ENCODE measurements around the gene C11orf52. TPM values are rescaled to one million over a fixed set of nuclear protein-coding genes. Genes with fewer than 3 reads are reported as not detected.
A peak's percentile ranks its signal among the peaks of the same experiment; 100 is the strongest.

The C11orf52 gene
- total and polyA plus RNA-seq, 2 of the 13 experiments (the other 11 are each of a cell fraction or from before 2014, with no cell fraction given) = 7.4 to 11.0 TPM

DNA sequence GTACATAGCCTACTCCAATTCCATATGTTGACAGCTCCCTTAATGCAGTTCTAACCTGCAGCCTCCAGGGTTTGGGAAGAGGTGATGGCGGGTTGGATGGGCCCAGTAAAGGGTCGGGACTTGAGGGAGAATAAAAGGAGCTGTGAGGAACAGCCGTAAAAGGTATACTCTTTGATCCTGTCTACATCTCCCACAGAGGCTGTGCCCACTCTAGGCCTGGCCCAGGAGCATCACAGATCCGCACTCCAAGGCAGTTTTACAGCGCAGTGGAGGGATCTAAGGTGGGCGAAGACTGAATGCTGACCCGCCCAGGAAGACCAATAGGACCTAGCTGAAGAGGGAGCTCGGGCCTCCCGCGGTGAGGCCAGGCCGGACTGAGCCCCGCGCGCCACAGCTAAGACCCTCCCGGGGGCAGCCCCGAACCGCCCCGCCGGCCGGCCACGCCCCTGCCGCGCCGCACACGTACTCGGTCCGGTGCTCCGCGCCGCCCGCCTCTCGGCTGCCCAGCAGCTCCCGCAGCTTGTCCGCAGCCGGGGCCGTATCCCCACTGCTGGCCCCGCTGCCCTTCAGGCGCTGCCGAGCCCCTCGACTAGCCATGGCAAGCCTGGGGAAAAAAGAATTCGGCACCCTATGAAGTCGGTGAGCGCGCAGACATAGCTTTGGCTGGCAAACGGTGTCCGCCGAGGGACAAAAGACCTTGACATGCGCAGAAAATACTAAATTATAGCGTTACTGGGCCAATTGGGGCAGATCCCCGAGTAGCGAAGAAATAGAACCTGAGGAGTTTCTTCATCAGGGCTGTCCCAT lies 47.6 kb upstream of the C11orf52 start, which contains the start of gene ALG9 (continued):
- TF ChIP-seq, protein P1, sequence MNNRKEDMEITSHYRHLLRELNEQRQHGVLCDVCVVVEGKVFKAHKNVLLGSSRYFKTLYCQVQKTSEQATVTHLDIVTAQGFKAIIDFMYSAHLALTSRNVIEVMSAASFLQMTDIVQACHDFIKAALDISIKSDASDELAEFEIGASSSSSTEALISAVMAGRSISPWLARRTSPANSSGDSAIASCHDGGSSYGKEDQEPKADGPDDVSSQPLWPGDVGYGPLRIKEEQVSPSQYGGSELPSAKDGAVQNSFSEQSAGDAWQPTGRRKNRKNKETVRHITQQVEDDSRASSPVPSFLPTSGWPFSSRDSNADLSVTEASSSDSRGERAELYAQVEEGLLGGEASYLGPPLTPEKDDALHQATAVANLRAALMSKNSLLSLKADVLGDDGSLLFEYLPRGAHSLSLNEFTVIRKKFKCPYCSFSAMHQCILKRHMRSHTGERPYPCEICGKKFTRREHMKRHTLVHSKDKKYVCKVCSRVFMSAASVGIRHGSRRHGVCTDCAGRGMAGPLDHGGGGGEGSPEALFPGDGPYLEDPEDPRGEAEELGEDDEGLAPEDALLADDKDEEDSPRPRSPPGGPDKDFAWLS (CRISPR knock-in tag; IDR thresholded peaks at IDR 0.05; ENCODE audit: borderline replicate concordance) = no peak
- TF ChIP-seq, protein P2, sequence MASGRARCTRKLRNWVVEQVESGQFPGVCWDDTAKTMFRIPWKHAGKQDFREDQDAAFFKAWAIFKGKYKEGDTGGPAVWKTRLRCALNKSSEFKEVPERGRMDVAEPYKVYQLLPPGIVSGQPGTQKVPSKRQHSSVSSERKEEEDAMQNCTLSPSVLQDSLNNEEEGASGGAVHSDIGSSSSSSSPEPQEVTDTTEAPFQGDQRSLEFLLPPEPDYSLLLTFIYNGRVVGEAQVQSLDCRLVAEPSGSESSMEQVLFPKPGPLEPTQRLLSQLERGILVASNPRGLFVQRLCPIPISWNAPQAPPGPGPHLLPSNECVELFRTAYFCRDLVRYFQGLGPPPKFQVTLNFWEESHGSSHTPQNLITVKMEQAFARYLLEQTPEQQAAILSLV (CRISPR knock-in tag; IDR thresholded peaks at IDR 0.05; ENCODE audit: borderline replicate concordance) = peak; percentile 64; the same call in 1 of the 2 replicates
- 0 out of 2 replicates have a peak, but pooled peaks have one; percentile 31 for TF ChIP-seq CREM (IDR thresholded peaks at IDR 0.05)
- no peak for TF ChIP-seq CREM (CRISPR knock-in tag; IDR thresholded peaks at IDR 0.05)
- no peak for TF ChIP-seq PTBP1 (IDR thresholded peaks at IDR 0.05; ENCODE audit: low read depth, low read length, poor library complexity, severe bottlenecking)
- TF ChIP-seq ZNF7 (CRISPR knock-in tag; IDR thresholded peaks at IDR 0.05) = no peak
- TF ChIP-seq, protein P3, sequence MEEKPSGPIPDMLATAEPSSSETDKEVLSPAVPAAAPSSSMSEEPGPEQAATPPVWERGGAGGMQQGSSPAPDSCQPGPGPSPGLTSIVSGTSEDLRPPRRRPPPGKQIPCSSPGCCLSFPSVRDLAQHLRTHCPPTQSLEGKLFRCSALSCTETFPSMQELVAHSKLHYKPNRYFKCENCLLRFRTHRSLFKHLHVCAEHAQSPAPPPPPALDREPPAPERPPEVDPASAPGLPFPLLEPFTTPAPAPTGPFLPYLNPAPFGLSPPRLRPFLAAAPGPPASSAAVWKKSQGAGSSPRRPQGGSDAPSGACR (CRISPR knock-in tag; IDR thresholded peaks at IDR 0.05) = no peak
- no peak for TF ChIP-seq ZFP37 (CRISPR knock-in tag; IDR thresholded peaks at IDR 0.05; ENCODE audit: borderline replicate concordance)
- no peak for TF ChIP-seq JUND (CRISPR knock-in tag; IDR thresholded peaks at IDR 0.05)
- 0 out of 2 replicates have a peak, but pooled peaks have one; percentile 51 for TF ChIP-seq KLF6 (CRISPR knock-in tag; IDR thresholded peaks at IDR 0.05)
- TF ChIP-seq ZNF619 (CRISPR knock-in tag; IDR thresholded peaks at IDR 0.05) = peak; percentile 95; the same call in 1 of the 2 replicates
- TF ChIP-seq ZNF570 (CRISPR knock-in tag; IDR thresholded peaks at IDR 0.05; ENCODE audit: borderline replicate concordance) = no peak
- no peak for TF ChIP-seq HMG20A (CRISPR knock-in tag; IDR thresholded peaks at IDR 0.05; ENCODE audit: borderline replicate concordance)
- no peak for TF ChIP-seq SNRNP70 (IDR thresholded peaks at IDR 0.05; ENCODE audit: low read depth, low read length)
- TF ChIP-seq HDAC1 (CRISPR knock-in tag; IDR thresholded peaks at IDR 0.05) = peak; percentile 59; the same call in 1 of the 2 replicates
- TF ChIP-seq ISL2 (CRISPR knock-in tag; IDR thresholded peaks at IDR 0.05) = no peak
- TF ChIP-seq, protein P4, sequence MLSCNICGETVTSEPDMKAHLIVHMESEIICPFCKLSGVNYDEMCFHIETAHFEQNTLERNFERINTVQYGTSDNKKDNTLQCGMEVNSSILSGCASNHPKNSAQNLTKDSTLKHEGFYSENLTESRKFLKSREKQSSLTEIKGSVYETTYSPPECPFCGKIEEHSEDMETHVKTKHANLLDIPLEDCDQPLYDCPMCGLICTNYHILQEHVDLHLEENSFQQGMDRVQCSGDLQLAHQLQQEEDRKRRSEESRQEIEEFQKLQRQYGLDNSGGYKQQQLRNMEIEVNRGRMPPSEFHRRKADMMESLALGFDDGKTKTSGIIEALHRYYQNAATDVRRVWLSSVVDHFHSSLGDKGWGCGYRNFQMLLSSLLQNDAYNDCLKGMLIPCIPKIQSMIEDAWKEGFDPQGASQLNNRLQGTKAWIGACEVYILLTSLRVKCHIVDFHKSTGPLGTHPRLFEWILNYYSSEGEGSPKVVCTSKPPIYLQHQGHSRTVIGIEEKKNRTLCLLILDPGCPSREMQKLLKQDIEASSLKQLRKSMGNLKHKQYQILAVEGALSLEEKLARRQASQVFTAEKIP (CRISPR knock-in tag; IDR thresholded peaks at IDR 0.05; ENCODE audit: borderline replicate concordance) = no peak
- peak; percentile 79 for TF ChIP-seq SALL1 (CRISPR knock-in tag; IDR thresholded peaks at IDR 0.05)
- TF ChIP-seq, protein P5, sequence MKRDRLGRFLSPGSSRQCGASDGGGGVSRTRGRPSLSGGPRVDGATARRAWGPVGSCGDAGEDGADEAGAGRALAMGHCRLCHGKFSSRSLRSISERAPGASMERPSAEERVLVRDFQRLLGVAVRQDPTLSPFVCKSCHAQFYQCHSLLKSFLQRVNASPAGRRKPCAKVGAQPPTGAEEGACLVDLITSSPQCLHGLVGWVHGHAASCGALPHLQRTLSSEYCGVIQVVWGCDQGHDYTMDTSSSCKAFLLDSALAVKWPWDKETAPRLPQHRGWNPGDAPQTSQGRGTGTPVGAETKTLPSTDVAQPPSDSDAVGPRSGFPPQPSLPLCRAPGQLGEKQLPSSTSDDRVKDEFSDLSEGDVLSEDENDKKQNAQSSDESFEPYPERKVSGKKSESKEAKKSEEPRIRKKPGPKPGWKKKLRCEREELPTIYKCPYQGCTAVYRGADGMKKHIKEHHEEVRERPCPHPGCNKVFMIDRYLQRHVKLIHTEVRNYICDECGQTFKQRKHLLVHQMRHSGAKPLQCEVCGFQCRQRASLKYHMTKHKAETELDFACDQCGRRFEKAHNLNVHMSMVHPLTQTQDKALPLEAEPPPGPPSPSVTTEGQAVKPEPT (CRISPR knock-in tag; IDR thresholded peaks at IDR 0.05; ENCODE audit: low read depth) = no peak
- TF ChIP-seq ZNF138 (CRISPR knock-in tag; IDR thresholded peaks at IDR 0.05; ENCODE audit: low read depth) = no peak
- peak; percentile 17; the same call in 1 of the 2 replicates for TF ChIP-seq GATA4 (IDR thresholded peaks at IDR 0.05; ENCODE audit: borderline replicate concordance, low read depth)
- no peak for TF ChIP-seq ZNF605 (CRISPR knock-in tag; IDR thresholded peaks at IDR 0.05)
